KBM-7 (cell line): ENCODE data around the gene ADGRD1.

ENCODE experiments used
- DNase-seq: peaks from one replicate; pipeline ENCODE4 v3.0.0-alpha.2; 2015
- in situ Hi-C: fragments of 300-500 bp; cut with MboI; formaldehyde crosslinking; loops from 2 replicates; pipeline ENCODE4 v1.14.3; 2020; ENCODE audit warnings: low sequenced_read_pairs, low pct_unique_long_range_greater_than_20kb, mixed read lengths

Gene ADGRD1

DNA sequence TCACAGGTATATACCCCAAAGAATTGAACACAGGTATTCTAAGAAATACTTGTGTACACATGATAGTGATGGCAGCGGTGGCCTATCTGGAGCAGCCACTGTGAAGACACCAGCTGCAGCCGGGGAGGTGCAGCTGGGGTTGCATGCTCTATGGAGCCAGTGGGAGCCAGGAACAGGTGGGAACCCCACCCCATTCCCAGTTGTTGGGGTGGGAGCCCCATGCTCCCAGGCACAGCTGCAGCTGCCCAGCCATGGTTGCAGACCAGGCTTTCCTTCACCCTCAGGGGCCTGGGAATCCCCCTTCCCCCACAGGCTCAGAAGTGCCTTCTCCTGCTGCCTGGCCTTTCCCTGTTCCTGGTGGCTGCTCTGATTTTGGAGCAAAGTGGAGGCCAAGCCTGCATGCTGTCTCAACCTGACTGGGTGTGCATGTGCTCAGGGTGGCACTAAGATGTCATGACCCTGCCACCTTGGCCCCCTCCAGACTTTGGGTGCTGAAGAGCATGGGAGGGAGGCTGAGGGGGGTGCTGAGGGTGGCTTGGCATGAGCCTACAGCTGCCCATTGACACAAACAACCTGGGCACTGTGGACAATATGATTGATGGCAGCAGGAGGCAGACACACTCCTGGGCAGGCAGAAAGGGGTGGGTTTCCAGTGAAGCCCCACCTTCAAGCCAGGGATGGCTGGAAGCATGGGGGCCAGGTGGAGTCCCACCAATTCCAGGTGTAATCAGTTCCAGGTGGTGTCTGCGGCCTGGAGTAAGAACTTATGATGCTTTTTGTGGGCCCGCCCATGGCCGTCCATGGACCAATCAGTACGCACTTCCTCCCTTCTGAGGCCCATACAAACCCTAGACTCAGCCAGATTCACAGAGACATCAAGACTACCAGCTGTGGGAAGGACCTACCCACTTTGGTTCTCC, 234.7 kb downstream of the ADGRD1 start:
- in situ Hi-C loops = no loop called here

DNA sequence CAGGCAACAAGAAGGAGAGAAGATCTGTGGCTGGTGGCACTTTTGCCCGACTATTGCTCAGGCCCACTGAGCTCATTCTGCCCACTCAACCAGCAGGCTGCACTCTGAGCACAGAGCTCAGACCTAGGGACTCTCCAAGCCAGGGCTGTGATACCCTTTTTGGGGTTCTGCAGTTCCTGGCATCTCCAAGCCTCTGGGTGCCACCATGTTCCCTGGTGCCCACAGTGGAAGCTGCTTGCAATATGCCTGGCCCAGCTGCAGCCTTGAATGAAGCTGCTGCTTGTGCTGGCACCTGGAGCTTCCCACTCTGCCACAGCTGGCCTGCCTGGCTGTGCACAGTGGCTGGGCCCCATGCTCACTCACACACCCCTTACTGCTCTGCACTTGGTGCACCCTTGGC, 236.1 kb downstream of the ADGRD1 start:
- DNase-seq = no peak
- in situ Hi-C loops = no loop called here

More for the DNA sequence above, 234.7 kb downstream of the ADGRD1 start:
- no peak for DNase-seq

DNA sequence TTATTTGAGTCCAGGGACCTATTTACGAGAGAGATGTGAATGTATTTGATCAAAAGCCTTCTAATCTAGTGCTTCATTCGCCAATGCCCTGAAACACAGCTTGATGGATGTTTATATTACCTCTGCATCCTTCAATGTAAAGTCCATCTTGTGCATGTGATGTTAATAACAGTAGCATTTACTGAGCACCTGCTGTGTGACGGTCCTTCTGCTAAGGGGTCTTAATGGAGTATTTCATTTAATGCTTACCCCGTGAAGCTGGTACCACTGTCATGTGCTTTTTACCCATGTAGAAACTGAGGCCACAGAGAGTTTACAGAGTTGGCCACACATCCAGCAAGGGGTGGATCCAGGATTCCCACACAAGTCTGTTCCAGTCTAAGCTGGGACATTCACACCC, 237.3 kb downstream of the ADGRD1 start:
- in situ Hi-C loops = no loop called here
- no peak for DNase-seq
